CD4-positive, alpha-beta T cell treated with Interleukin-6 at 100 ng/mL for 8 hours (primary cell): ENCODE results near the gene ASIC4.

Source experiments
- DNase-seq: peaks from one replicate; pipeline ENCODE4 v3.0.0-alpha.2; 2020; ENCODE audit warnings: mixed read lengths, low spot score

Gene ASIC4

GRCh38 chr2:219480004-219480403 is 34.3 kb upstream of the ASIC4 start:
- DNase-seq: no peak

DNA sequence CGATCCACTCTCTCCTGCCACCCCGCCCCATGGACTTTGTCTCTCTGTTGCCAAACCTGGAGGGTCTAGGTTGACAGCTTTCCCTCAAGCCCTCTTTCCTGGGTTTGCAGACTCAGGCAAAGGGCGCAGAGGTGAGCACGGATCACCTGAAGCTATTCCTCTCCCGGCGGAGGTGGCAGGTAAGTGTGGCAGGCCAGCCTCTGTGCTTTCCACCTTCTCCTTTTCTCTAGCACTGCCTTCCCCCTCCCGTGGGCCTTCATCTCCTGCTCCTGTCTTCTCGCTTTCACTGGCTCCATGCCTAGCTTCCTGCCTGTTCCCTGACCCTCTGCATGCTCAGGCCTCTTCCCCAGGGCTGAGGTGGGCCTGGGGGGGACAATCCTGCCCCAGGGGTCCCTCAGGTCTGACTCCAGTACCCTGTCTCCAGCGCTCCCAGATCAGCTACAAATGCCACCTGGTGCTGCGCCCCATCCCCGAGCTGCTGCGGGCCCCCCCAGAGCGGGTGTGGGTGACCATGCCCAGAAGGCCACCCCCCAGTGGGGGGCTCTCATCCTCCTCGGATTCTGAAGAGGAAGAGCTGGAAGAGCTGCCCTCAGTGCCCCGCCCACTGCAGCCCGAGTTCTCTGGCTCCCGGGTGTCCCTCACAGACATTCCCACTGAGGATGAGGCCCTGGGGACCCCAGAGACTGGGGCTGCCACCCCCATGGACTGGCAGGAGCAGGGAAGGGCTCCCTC is 31.4 kb upstream of the ASIC4 start:
- DNase-seq: no peak

- no peak for DNase-seq
These were observed 30.6 kb upstream of the ASIC4 start for GRCh38 chr2:219483451-219484342.

- DNase-seq: no peak
These were observed 29.7 kb upstream of the ASIC4 start for GRCh38 chr2:219484343-219485200.

GRCh38 chr2:219485201-219485580 is 29.1 kb upstream of the ASIC4 start:
- no peak for DNase-seq

- DNase-seq: no peak
These were observed 27.8 kb upstream of the ASIC4 start for GRCh38 chr2:219486380-219486959.

DNA sequence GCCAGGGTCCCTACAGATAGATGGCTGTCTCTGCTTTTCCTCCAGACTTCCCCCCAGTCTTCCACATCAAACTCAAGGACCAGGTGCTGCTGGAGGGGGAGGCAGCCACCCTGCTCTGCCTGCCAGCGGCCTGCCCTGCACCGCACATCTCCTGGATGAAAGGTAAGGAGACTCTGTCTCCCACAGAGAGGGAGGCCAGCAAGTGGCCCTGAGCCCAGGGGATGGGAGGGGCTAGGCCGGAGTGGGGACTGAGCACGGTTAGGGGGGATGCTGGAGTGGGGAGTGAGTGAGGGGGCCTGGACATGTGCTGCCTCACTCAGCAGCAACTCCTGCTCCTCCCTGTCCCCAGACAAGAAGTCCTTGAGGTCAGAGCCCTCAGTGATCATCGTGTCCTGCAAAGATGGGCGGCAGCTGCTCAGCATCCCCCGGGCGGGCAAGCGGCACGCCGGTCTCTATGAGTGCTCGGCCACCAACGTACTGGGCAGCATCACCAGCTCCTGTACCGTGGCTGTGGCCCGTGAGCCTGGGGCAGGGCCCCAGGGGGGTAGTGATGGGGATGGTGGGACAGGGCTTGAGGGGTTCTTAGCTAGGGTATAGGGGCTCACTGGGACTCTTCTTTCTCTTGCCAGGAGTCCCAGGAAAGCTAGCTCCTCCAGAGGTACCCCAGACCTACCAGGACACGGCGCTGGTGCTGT is 26.0 kb upstream of the ASIC4 start:
- DNase-seq: no peak

GRCh38 chr2:219488844-219489194 is 25.5 kb upstream of the ASIC4 start:
- DNase-seq: no peak

GRCh38 chr2:219489315-219489714 is 25.0 kb upstream of the ASIC4 start:
- no peak for DNase-seq

GRCh38 chr2:219490186-219490585 is 24.1 kb upstream of the ASIC4 start:
- DNase-seq: no peak

DNA sequence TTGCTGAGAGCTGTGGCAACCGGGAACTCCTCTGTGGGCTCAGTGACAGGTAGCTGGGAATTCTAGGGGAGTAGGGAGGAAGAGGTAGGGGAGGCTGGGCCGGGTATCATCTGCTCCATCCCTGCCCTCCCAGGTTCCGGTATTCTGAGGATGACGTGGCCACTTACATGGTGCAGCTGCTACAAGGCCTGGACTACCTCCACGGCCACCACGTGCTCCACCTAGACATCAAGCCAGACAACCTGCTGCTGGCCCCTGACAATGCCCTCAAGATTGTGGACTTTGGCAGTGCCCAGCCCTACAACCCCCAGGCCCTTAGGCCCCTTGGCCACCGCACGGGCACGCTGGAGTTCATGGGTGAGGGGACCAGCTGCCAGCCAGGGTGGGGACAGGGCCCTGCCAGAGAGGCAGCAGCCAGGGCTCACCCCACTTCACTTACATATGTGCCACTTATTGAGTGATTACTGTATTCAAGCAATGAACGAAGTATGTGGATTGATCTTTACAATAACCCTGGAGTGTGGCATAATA is 23.6 kb upstream of the ASIC4 start:
- DNase-seq: no peak

GRCh38 chr2:219491278-219491963 is 22.9 kb upstream of the ASIC4 start:
- no peak for DNase-seq

DNA sequence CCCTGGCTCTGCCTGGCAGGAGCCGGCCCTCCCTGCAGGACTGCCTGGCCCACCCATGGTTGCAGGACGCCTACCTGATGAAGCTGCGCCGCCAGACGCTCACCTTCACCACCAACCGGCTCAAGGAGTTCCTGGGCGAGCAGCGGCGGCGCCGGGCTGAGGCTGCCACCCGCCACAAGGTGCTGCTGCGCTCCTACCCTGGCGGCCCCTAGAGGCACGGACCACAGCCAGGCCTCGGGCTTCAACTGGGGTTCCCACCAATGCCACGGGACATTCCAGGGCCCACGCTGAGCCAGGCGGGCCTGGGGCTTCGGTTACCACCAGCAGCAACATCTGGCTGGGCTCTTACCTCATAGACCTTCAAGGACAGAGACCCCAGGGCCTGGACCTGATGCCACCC is 21.7 kb upstream of the ASIC4 start:
- DNase-seq: no peak

DNA sequence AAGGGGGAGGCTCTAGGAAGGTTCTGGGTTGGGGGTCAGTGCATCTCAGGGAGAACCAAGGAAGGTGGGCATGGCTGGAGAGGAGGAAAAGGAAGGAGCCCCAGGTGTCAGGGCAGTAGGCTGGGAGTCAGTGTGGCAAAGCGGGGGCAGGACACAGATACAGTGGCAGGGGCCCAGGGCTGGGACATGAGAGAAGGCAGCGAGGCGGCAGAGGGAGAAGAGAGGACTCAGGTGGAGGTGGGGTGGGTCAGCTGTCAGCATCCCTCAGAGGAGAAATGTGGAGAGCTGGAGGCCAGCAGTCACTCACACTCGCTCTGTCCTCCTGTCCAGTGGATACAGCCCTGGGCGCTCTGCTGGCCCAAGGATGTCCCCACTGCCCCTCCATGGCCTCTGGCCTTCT is 21.2 kb upstream of the ASIC4 start:
- no peak for DNase-seq

GRCh38 chr2:219494952-219495530 is 19.2 kb upstream of the ASIC4 start:
- no peak for DNase-seq

DNA sequence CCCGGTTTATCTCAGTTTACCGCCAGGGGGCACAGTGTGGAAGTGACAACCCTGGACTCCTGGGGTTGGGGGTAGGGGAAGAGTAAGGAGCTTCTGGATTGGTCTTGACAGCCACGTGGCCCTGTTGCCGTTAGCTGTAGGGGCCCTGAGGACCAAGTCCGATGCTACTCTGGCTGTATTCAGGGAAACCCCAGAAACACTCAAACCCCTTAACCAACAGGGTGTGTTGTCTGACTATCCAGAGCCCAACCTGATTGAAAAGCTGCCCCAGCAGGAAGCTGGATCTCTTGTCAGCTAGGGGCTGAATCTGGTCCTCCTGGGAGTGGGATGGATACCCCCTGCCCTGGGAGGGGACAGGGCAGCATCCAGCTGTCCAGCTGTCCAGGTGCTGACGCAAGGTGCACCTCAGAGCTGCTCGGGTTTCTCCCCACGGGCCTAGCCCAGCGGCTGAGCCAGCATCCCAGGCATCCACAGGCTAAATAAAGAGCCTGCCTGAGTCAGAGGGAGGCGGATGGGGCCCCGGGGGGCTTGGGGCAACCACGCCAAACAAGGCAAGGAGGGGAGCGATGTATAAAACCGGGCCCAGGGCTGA is 18.7 kb upstream of the ASIC4 start:
- peak; percentile 39 for DNase-seq

DNA sequence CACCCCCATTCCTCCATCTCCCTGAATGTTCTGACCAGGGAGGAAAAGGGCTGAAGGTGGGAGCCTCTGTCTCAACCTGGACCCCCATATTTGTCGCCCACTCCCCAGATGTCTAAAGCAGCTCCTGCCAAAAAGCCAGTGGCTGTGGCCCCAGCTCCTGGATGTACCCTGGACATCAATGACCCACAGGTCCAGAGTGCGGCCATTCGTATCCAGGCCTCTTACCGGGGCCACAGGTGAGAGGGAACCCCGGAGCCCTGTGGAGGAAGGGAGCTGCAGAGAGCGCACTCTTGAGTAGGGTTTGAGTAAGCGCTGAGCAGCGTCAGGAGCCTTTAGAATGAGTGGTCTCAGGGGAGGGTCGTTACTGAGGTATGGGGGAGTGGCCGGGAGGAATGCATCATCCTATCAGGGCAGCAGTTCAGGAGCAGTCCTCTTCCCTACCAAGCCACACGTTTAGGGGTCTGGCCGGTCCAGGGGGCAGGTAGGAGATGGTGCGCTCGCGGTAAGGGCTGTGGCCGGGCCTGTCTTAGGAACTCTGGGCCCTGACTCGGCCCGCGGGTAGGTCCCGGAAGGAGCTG is 17.9 kb upstream of the ASIC4 start:
- DNase-seq: no peak

GRCh38 chr2:219496825-219497494 is 17.3 kb upstream of the ASIC4 start:
- DNase-seq: no peak
